K562 (cell line): ENCODE results near the gene EPHB4. TPM values are rescaled to one million over a fixed set of nuclear protein-coding genes. Genes with fewer than 3 reads are reported as not detected.
A peak's percentile ranks its signal among the peaks of the same experiment; 100 is the strongest.

ENCODE experiments used
- CHD2 ChIP-seq: IDR thresholded peaks from 2 replicates; pipeline ENCODE4 v1.6.1; 2011; ENCODE audit warnings: low read depth, low read length
- IRF1 ChIP-seq: sonication (generic); formaldehyde crosslinking; IDR thresholded peaks from 2 replicates; pipeline ENCODE4 v1.8.0; 2022; ENCODE audit warnings: missing genetic modification reagents, mild to moderate bottlenecking, borderline replicate concordance
- LCOR ChIP-seq: sonication (generic); formaldehyde crosslinking; IDR thresholded peaks from 2 replicates; pipeline ENCODE4 v1.8.0; 2022; ENCODE audit warnings: mild to moderate bottlenecking, missing genetic modification reagents
- MBD2 ChIP-seq: sonication (generic); IDR thresholded peaks from 2 replicates; pipeline ENCODE4 v1.6.1; 2016; ENCODE audit warnings: low read depth, borderline replicate concordance
- MTA2 ChIP-seq: fragments of 450-650 bp; IDR thresholded peaks from 2 replicates; pipeline ENCODE4 v1.6.1; 2016; ENCODE audit warnings: low read depth
- MTA3 ChIP-seq: fragments of 450-650 bp; formaldehyde crosslinking; IDR thresholded peaks from 2 replicates; pipeline ENCODE4 v1.6.1; 2017; ENCODE audit warnings: mild to moderate bottlenecking, borderline replicate concordance
- NEUROD1 ChIP-seq: fragments of 150-350 bp; IDR thresholded peaks from 2 replicates; pipeline ENCODE4 v1.6.1; 2014; ENCODE audit warnings: borderline replicate concordance, low read length, low read depth; ENCODE audit not compliant: partially characterized antibody
- NR4A1 ChIP-seq, 2 experiments: fragments of 250-450 bp in 1 of 2; fragments of 450-650 bp in 1 of 2; sonication (Bioruptor Pico) in 1 of 2; IDR thresholded peaks; 2 replicates each; pipeline versions ENCODE4 v1.4.0 to v1.6.1; 2016 to 2020; ENCODE audit warnings: mild to moderate bottlenecking in 2 of 2, missing compliant biosample characterization in 1 of 2, missing genetic modification characterization in 1 of 2, moderate library complexity in 1 of 2
- POLR2B ChIP-seq: fragments of 450-650 bp; IDR thresholded peaks from 2 replicates; pipeline ENCODE4 v1.6.1; 2018; ENCODE audit warnings: low read depth; ENCODE audit not compliant: partially characterized antibody
- RAD21 ChIP-seq, 2 experiments: fragments of 250-450 bp in 1 of 2; fragments of 450-650 bp in 1 of 2; sonication (Bioruptor Pico) in 1 of 2; formaldehyde crosslinking in 1 of 2; IDR thresholded peaks in 1 of 2; conservative IDR thresholded peaks in 1 of 2; 2 replicates each; pipeline versions ENCODE4 v1.4.0 to v1.8.0; 2020 to 2022; ENCODE audit warnings: mild to moderate bottlenecking in 2 of 2, moderate library complexity in 1 of 2
- RB1 ChIP-seq: fragments of 450-650 bp; IDR thresholded peaks from 2 replicates; pipeline ENCODE4 v1.6.1; 2017; ENCODE audit warnings: low read depth, mild to moderate bottlenecking
- RBBP5 ChIP-seq: fragments of 200-600 bp; sonication (generic); IDR thresholded peaks from 2 replicates; pipeline ENCODE4 v1.6.1; 2012; ENCODE audit warnings: borderline replicate concordance, mild to moderate bottlenecking, low read length, control low read depth, inconsistent platforms; ENCODE audit not compliant: insufficient read depth, poor library complexity, severe bottlenecking
- SMARCB1 ChIP-seq: IDR thresholded peaks from 2 replicates; pipeline ENCODE4 v1.6.1; 2011; ENCODE audit warnings: improper control_type of control experiment, low read depth; ENCODE audit not compliant: insufficient read length
- XRCC5 ChIP-seq: fragments of 200-400 bp; formaldehyde crosslinking; IDR thresholded peaks from 2 replicates; pipeline ENCODE4 v1.6.1; 2017; ENCODE audit warnings: low read depth, mild to moderate bottlenecking, low read length
- ZBTB1 ChIP-seq: sonication (generic); formaldehyde crosslinking; IDR thresholded peaks from 2 replicates; pipeline ENCODE4 v1.8.1; 2023; ENCODE audit warnings: missing genetic modification reagents, low read depth, mild to moderate bottlenecking, borderline replicate concordance
- ZBTB43 ChIP-seq: sonication (generic); formaldehyde crosslinking; IDR thresholded peaks from 2 replicates; pipeline ENCODE4 v1.8.0; 2023; ENCODE audit warnings: mild to moderate bottlenecking, missing genetic modification reagents
- ZBTB7A ChIP-seq: IDR thresholded peaks from 2 replicates; pipeline ENCODE4 v1.6.1; 2011; ENCODE audit warnings: low read depth, mild to moderate bottlenecking, low read length, moderate library complexity, borderline replicate concordance; ENCODE audit not compliant: control insufficient read depth
- ZEB2 ChIP-seq: fragments of 450-650 bp; IDR thresholded peaks from 2 replicates; pipeline ENCODE4 v1.6.1; 2016
- ZFP30 ChIP-seq: fragments of 250-450 bp; sonication (Bioruptor Pico); IDR thresholded peaks from 2 replicates; pipeline ENCODE4 v1.8.0; 2022; ENCODE audit warnings: moderate library complexity, mild to moderate bottlenecking, inconsistent platforms, borderline replicate concordance
- ZKSCAN8 ChIP-seq: fragments of 200-800 bp; sonication (Bioruptor generic); IDR thresholded peaks from 2 replicates; pipeline ENCODE4 v1.6.1; 2016; ENCODE audit warnings: missing genetic modification characterization, missing compliant biosample characterization
- ZNF445 ChIP-seq: fragments of 250-450 bp; sonication (Bioruptor Pico); IDR thresholded peaks from 2 replicates; pipeline ENCODE4 v1.4.0; 2020; ENCODE audit warnings: low read depth, mild to moderate bottlenecking, moderate library complexity
- polyA plus RNA-seq, 8 experiments: library from polyadenylated mRNA; depleted of rRNA in 4 of 8; stranded (reverse) in 5 of 8; unstranded in 3 of 8; fragments of >200 nt; fragmentation: Nextera tagmentation in 2 of 8; fragmentation: Illumina TruSeq in 1 of 8; extraction: Ambion mirVana in 2 of 8; extraction: Trizol in 1 of 8; gene quantifications; 2 replicates each; pipeline versions ENCODE4 v1.2.1 to v1.2.3, GENCODE V29; 2011 to 2014; ENCODE audit warnings: inconsistent platforms in 1 of 8, missing spikeins in 1 of 8
- total RNA-seq, 7 experiments: library from RNA; depleted of rRNA in 6 of 7; stranded (reverse); fragments of >200 nt in 6 of 7; fragmentation: Illumina TruSeq in 2 of 7; extraction: Trizol in 2 of 7; gene quantifications; 2 replicates each; pipeline versions ENCODE4 v1.2.1 to v1.2.3, GENCODE V29; 2011 to 2021; ENCODE audit warnings: low replicate concordance in 1 of 7

Gene EPHB4
- total and polyA plus RNA-seq, 9 of the 15 experiments (the other 6 are each of a cell fraction or from before 2014, with no cell fraction given), result 1.2 to 82.1 (median 37.9) TPM

GRCh38 chr7:100827330-100828226, at the start of gene EPHB4 (continued):
- peak; percentile 30 for TF ChIP-seq RBBP5
- no peak for TF ChIP-seq SMARCB1
- peak; percentile 8 for TF ChIP-seq NEUROD1
- no peak for TF ChIP-seq ZFP30 (CRISPR knock-in tag)
- no peak for TF ChIP-seq NR4A1 (CRISPR knock-in tag; IDR thresholded peaks at IDR 0.05)
- 0 out of 2 replicates have a peak, but pooled peaks have one; percentile 24 for TF ChIP-seq NR4A1 (tag; IDR thresholded peaks at IDR 0.05)
- no peak for TF ChIP-seq ZKSCAN8
- TF ChIP-seq ZNF445 (CRISPR knock-in tag), result no peak
- TF ChIP-seq LCOR (CRISPR knock-in tag), result peak; percentile 90; the same call in 1 of the 2 replicates
- TF ChIP-seq ZEB2, result 0 out of 2 replicates have a peak, but pooled peaks have one; percentile 41
- TF ChIP-seq XRCC5, result peak; percentile 50; the same call in 1 of the 2 replicates
- peak; percentile 85 for TF ChIP-seq RB1
- TF ChIP-seq ZBTB1, result peak; percentile 69
- peak; percentile 30; the same call in 1 of the 2 replicates for TF ChIP-seq MTA2
- TF ChIP-seq CHD2, result 0 out of 2 replicates have a peak, but pooled peaks have one; percentile 12
- peak; percentile 92 for TF ChIP-seq ZBTB7A
- TF ChIP-seq RAD21 (CRISPR knock-in tag; conservative IDR thresholded peaks at IDR 0.05 in 1 of 2, IDR thresholded peaks at IDR 0.05 in 1 of 2), result peak; percentile 31 to 63; a peak in 2 of 4 replicates
- TF ChIP-seq MBD2, result peak; percentile 47; the same call in 1 of the 2 replicates
- peak; percentile 34 for TF ChIP-seq POLR2B
- TF ChIP-seq MTA3, result peak; percentile 94
- TF ChIP-seq ZBTB43 (CRISPR knock-in tag), result 0 out of 2 replicates have a peak, but pooled peaks have one; percentile 57
- TF ChIP-seq IRF1 (CRISPR knock-in tag), result no peak
